Small intestine (tissue), 7 donors: Measurements from ENCODE around the gene NCF4. TPM values are rescaled to one million over a fixed set of nuclear protein-coding genes. Genes with fewer than 3 reads are reported as not detected.

ENCODE experiments used
- DNase-seq, 2 donors: peaks; one replicate each; pipeline versions ENCODE4 v3.0.0 to v3.0.0-alpha.2; 2013
- FAIRE-seq: peaks from 2 replicates; lab custom pipeline; 2012; peaks lifted over from hg19 to GRCh38; lab: Jason Lieb, UNC
- H3K27ac ChIP-seq, 3 donors: one replicate each; pipeline ENCODE4 v1.5.1; 2013; ENCODE audit warnings: low read length in 2 of 3, mild to moderate bottlenecking in 2 of 3, control low read depth in 1 of 3, inconsistent platforms in 1 of 3, low read depth in 1 of 3, moderate library complexity in 1 of 3
- H3K27me3 ChIP-seq, 3 donors: one replicate each; pipeline ENCODE4 v1.6.1; 2013; ENCODE audit warnings: low read length in 3 of 3, inconsistent platforms in 1 of 3; ENCODE audit not compliant: control insufficient read depth in 3 of 3, insufficient read depth in 3 of 3
- H3K36me3 ChIP-seq, 3 donors: one replicate each; pipeline ENCODE4 v1.6.1; 2013; ENCODE audit warnings: low read length in 3 of 3, inconsistent platforms in 1 of 3, low read depth in 1 of 3, mild to moderate bottlenecking in 1 of 3, moderate library complexity in 1 of 3; ENCODE audit not compliant: control insufficient read depth in 3 of 3, insufficient read depth in 2 of 3
- H3K4me1 ChIP-seq, 3 donors: one replicate each; pipeline ENCODE4 v1.6.1; 2013; ENCODE audit warnings: low read length in 2 of 3, inconsistent platforms in 1 of 3, low read depth in 1 of 3, mild to moderate bottlenecking in 1 of 3, moderate library complexity in 1 of 3; ENCODE audit not compliant: control insufficient read depth in 3 of 3, insufficient read depth in 2 of 3
- H3K4me3 ChIP-seq, 3 donors: one replicate each; pipeline ENCODE4 v1.5.1; 2013; ENCODE audit warnings: low read length in 3 of 3, control low read depth in 1 of 3, inconsistent platforms in 1 of 3, low read depth in 1 of 3, mild to moderate bottlenecking in 1 of 3, moderate library complexity in 1 of 3
- H3K9me3 ChIP-seq, 2 donors: one replicate each; pipeline ENCODE4 v1.6.1; 2013; ENCODE audit warnings: low read depth in 1 of 2, low read length in 1 of 2; ENCODE audit not compliant: control insufficient read depth in 2 of 2, insufficient read depth in 1 of 2
- WGBS, 3 donors: extraction: QIAGEN DNeasy Blood & Tissue Kit; methylation state at CpG; one replicate each; pipeline ENCODE4 v1.1.7; 2013; 5-methylcytosine and 5-hydroxymethylcytosine counted together
- polyA plus RNA-seq, 4 donors: library from polyadenylated mRNA; stranded (reverse) in 3 of 4; unstranded in 1 of 4; fragments of 200-250 nt in 3 of 4; fragments of 120-200 nt in 1 of 4; gene quantifications; one replicate each; pipeline versions ENCODE4 v1.2.1 to v1.2.3, GENCODE V29; 2013
- donor health status: healthy with polysubstance abuse.
- donor health status: control.
- donor health status: control.
- donor health status: Bipolar disorder and iron deficiency.
- donor health status: healthy.

The NCF4 gene
- polyA plus RNA-seq, 4 donors, result 2.5 to 30.3 (median 9.5) TPM

- Histone ChIP-seq H3K27ac (no peak overlapping the region), H3K36me3 (no peaks in the 10 kb centered on the region), H3K4me1 (no peaks in the 10 kb centered on the region), H3K9me3 (no peaks in the 10 kb centered on the region), H3K4me3 (no peak overlapping the region), H3K27me3 (peaks cover 0 to 5% (median 4%) of the 10 kb centered on the region in 3 donors)
- FAIRE-seq (no peak), DNase-seq (no peak)
- WGBS, 3 donors, result 62 to 69% (median 67%) methylated on average over 5 of the region's 5 CpGs
Measured at GRCh38 chr22:36846271-36846670, 14.5 kb upstream of the NCF4 start.

- FAIRE-seq (no peak), DNase-seq (no peak)
- Histone ChIP-seq H3K27ac (no peak overlapping the region), H3K4me3 (no peak overlapping the region), H3K27me3 (peaks cover 0 to 5% (median 4%) of the 10 kb centered on the region in 3 donors), H3K9me3 (no peaks in the 10 kb centered on the region), H3K4me1 (no peaks in the 10 kb centered on the region), H3K36me3 (no peaks in the 10 kb centered on the region)
- 47 to 71% (median 57%) methylated on average over 6 of the region's 6 CpGs for WGBS, 3 donors
Measured at GRCh38 chr22:36846949-36847348, 13.9 kb upstream of the NCF4 start.

- H3K4me1 ChIP-seq, result no peaks in the 10 kb centered on the region
- no peak for DNase-seq
- H3K9me3 ChIP-seq, result peaks cover 0 to 2% of the 10 kb centered on the region in 2 donors
- 74 to 80% (median 79%) methylated on average over 14 of the region's 14 CpGs for WGBS, 3 donors
- no peak for FAIRE-seq
- no peak overlapping the region for H3K27ac ChIP-seq
- H3K27me3 ChIP-seq, result peaks cover 0 to 5% (median 4%) of the 10 kb centered on the region in 3 donors
- H3K36me3 ChIP-seq, result no peaks in the 10 kb centered on the region
- no peak overlapping the region for H3K4me3 ChIP-seq
Measured at GRCh38 chr22:36850056-36850455, 10.8 kb upstream of the NCF4 start.

- WGBS, 3 donors, result 67 to 85% (median 67%) methylated on average over 9 to 10 of the region's 10 CpGs
- no peaks in the 10 kb centered on the region for H3K36me3 ChIP-seq
- peaks cover 0 to 2% of the 10 kb centered on the region in 2 donors for H3K9me3 ChIP-seq
- no peak overlapping the region for H3K4me3 ChIP-seq
- peaks cover 0 to 5% (median 4%) of the 10 kb centered on the region in 3 donors for H3K27me3 ChIP-seq
- no peak overlapping the region for H3K27ac ChIP-seq
- FAIRE-seq (no peak), DNase-seq (no peak)
- no peaks in the 10 kb centered on the region for H3K4me1 ChIP-seq
Measured at GRCh38 chr22:36850682-36851081, 10.1 kb upstream of the NCF4 start.

- no peak overlapping the region for H3K27ac ChIP-seq
- H3K4me1 ChIP-seq, result no peaks in the 10 kb centered on the region
- FAIRE-seq, result no peak
- no peaks in the 10 kb centered on the region for H3K36me3 ChIP-seq
- WGBS, 3 donors, result 73 to 91% (median 78%) methylated on average over 7 of the region's 7 CpGs
- H3K9me3 ChIP-seq, result peaks cover 0 to 2% of the 10 kb centered on the region in 2 donors
- no peak for DNase-seq
- H3K27me3 ChIP-seq, result peaks cover 0 to 5% (median 4%) of the 10 kb centered on the region in 3 donors
- no peak overlapping the region for H3K4me3 ChIP-seq
Measured at GRCh38 chr22:36852056-36852973, 8.5 kb upstream of the NCF4 start.

GRCh38 chr22:36853407-36854099, 7.3 kb upstream of the NCF4 start:
- Histone ChIP-seq H3K9me3 (peaks cover 0 to 2% of the 10 kb centered on the region in 2 donors), H3K27ac (peak overlapping the region in 1 of 3 donors; percentile 62), H3K27me3 (peaks cover 0 to 5% (median 4%) of the 10 kb centered on the region in 3 donors), H3K4me3 (no peak overlapping the region), H3K4me1 (no peaks in the 10 kb centered on the region), H3K36me3 (no peaks in the 10 kb centered on the region)
- WGBS, 3 donors, result 53 to 61% (median 57%) methylated on average over 16 of the region's 16 CpGs
- FAIRE-seq, result no peak
- peak; percentile 39 to 44 for DNase-seq

GRCh38 chr22:36855478-36855877, 5.3 kb upstream of the NCF4 start:
- WGBS, 3 donors, result 90 to 92% (median 91%) methylated on average over 3 of the region's 3 CpGs
- no peak for FAIRE-seq
- no peaks in the 10 kb centered on the region for H3K36me3 ChIP-seq

GRCh38 chr22:36856121-36856791, 4.5 kb upstream of the NCF4 start:
- FAIRE-seq, result no peak
- 3 to 6% (median 3%) methylated on average over 30 of the region's 30 CpGs for WGBS, 3 donors
- H3K27ac ChIP-seq, result no peak overlapping the region
- H3K27me3 ChIP-seq, result peaks cover 0 to 2% (median 0%) of the 10 kb centered on the region in 3 donors
- peak; percentile 86 to 92 for DNase-seq
- peaks cover 0 to 2% of the 10 kb centered on the region in 2 donors for H3K9me3 ChIP-seq
- H3K36me3 ChIP-seq, result no peaks in the 10 kb centered on the region
- H3K4me1 ChIP-seq, result no peaks in the 10 kb centered on the region
- no peak overlapping the region for H3K4me3 ChIP-seq

More at GRCh38 chr22:36855478-36855877, 5.3 kb upstream of the NCF4 start:
- no peak overlapping the region for H3K4me3 ChIP-seq
- peaks cover 0 to 2% (median 0%) of the 10 kb centered on the region in 3 donors for H3K27me3 ChIP-seq
- no peak for DNase-seq
- H3K9me3 ChIP-seq, result peaks cover 0 to 2% of the 10 kb centered on the region in 2 donors
- H3K27ac ChIP-seq, result no peak overlapping the region
- H3K4me1 ChIP-seq, result no peaks in the 10 kb centered on the region
